NCI-H1417 treated with DMSO at 0.1 percent for 48 hours (cell line): Measurements from ENCODE around the gene PARVA.

Source experiments
- DNase-seq: peaks from one replicate; lab custom pipeline; 2025; lab: John Stamatoyannopoulos, UW

Gene PARVA

DNA sequence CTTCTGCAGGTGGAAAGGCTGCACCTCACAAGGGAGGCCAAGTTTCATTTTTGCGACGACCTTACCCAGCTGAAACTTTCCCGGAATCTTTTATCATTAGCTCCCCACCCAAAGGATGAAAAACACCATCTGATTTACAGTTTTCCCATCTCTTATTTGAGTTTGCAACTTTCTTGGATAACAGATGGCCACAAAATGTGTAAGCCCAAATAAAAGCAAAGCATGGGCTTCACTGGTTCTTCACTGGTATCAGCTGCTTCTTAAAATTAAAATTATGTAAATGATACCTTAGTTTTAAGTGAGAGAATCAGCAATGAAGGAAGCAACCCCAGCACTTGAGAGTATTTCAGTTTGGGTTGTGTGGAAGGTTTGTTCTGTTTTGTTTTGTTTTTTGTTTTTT is 55.8 kb downstream of the PARVA start:
- no peak for DNase-seq

GRCh38 chr11:12433571-12434324 is 56.4 kb downstream of the PARVA start:
- DNase-seq: no peak

DNA sequence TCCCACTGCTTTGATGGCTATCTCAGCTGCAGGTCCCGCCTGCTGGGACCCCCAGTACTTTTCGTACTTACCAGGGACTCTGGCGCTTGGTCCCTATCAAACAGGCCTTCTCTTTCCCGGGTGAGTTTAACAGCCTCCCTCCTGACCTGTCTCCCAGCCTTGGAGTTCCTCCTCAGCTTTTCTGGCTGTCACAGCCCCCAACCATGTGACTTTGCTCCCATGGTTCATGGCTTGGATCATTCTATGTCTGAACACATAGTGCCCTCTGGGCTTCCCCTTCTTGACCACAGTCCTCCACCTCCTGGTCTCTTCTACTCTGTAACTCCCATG is 56.9 kb downstream of the PARVA start:
- DNase-seq: no peak

GRCh38 chr11:12435264-12435663 is 57.9 kb downstream of the PARVA start:
- no peak for DNase-seq

DNA sequence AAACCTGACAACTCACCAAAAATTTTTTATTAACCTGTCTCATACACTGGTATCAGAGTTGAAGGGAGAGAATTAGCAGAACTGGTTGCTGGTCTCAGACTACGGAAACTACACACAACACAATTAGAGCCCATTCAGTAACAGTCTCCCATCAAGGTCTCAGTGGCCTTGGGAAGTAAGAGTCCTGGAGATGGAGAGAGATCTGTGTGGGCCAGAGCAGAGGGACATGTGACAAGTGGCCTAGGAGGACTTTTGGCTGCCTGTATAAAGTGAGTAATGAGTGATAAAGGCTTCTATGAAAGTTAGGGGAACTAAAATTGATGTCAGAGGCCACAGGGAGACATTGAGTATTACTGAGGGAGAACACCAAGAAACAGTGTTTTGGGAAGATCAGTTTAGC is 58.9 kb downstream of the PARVA start:
- DNase-seq: no peak

DNA sequence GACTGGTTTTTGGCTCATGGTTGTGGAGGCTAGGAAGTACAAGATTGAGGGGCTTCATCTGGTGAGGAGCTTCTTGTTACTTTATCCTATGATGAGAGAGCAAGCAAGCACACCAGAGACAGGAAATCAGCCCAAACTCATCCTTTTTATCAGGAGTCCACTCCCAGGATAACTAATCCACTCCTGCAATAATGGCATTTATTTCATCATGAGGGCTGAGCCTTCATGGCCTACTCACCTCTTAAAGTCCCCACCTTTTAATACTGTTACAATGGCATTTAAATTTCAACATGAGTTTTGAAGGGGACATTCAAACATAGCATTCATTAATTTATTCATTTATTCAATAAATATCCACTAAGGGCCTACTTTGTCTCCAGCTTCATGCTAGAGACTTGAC is 60.9 kb downstream of the PARVA start:
- DNase-seq: no peak

GRCh38 chr11:12439615-12440014 is 62.2 kb downstream of the PARVA start:
- no peak for DNase-seq

- no peak for DNase-seq
These were observed 63.2 kb downstream of the PARVA start for GRCh38 chr11:12440565-12440964.

DNA sequence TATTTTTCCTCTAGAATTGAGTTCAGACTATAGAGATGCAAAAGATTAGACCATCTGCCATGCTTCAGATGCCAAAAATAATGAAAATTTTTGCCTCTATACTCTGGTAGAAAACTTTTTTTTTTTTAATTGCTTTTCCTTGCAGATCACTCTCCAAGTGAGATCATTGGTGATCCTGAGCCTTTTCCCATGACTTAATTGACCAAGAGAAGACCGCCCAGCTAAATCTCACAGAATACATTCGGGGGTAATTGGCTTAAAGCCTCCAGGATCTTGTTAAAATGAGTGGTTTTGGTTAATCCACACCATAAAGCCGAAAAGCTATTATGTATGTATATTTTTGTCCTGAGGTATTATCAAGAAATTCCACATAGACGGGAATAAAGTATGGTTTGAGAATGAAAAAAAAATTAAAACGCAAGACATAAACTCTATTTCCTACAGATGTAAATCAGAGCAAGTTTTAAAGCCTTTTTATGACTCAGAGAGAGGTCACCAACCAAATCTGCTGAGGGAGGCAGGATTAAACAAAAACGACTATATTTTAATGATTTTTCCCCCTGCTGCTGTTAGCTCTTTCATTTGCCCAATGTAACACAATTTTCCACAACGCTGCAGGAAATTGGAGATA is 64.0 kb downstream of the PARVA start:
- DNase-seq: no peak

DNA sequence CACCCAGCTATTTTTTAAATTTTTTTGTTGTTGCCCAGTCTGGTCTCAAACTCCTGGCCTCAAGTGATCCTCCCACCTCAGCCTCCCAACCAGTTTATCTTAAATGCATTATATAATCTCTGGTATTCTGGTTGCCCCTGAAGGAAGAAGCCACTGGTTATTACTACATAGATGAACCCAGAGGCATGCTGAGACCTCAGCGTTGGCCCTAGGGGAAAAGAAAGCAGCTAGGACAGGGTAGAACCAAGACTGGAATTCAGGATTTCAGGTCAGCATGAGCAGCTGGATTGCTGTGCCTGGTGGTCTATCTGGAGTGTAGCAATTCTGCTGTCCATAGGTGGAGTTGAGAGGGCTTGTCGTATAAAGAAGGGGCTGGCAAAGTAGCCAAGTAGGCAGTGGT is 67.2 kb downstream of the PARVA start:
- DNase-seq: no peak

DNA sequence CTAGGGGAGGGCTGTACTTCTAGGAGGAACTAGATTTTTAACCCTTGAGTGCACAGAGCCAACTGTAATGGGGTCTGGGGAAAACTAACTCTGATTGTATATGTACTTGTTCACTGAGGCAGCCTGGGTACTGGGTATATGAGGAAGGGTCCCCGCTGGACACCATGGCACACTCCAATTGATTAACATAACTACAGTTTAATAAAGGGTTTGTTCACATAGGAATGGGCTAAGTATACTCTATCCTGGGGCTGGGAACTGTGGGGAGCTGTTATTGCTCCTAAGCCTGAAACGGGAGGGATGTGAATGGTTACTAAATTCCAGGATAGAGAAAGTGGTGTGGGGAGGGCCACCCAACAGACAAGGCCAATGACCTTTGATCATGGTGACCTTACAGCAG is 67.6 kb downstream of the PARVA start:
- DNase-seq: no peak

DNA sequence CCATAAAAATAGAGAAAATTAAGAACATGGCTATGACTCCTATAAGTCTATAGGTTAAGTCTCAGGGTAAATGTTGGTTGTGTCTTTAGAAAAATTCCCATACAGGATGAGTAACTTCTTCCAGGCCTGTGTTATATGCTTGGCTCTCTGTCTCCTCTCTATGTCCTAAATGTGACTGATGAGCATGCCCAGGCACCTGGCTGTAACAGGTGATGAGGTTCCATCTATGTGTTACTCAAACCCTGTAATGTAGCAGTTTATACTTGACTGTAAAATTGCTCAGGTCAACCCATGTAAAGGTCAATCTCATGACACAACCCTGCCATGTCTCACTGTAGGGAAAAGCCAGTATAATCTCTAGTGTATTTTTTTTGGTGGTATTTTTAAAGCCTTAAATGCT is 69.5 kb downstream of the PARVA start:
- DNase-seq: no peak

DNA sequence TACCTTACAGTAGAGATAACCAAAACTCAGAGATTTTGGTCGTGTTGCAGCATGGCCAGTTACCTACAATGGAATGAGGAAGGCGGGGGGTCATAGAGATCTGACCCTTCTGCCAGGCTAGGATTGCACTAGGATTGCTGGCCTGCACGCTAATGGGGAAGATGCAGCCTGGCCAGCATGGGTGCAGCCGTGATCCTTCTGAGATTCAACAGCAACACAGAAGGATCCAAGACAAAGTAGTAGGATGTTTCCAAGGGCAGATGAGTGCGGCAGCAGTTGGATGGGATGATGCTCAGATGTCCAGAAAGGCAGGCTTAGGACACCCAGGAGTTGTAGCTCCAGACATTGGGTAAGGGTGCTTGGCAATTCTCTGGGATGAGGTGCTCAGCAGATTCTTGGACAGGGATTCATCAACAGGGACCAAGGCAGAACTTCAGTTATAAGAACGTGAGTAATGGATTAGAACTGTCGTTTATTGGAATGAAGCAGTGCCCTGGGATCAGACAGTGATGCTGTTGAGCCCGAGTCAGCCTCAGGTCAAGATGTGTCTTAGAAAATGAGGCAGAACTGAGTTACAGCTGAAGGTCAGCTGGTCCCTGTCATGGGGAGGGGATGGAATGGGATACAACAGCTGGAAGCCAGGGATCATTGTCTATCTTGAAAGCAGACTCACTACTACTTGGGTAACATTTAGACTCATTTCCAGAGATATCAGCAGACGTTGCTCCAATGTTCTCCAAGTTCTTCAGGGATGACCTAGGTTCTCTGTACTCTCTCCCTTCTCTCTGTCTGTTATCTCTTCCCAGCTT is 71.0 kb downstream of the PARVA start:
- DNase-seq: no peak

GRCh38 chr11:12449961-12450715 is 72.8 kb downstream of the PARVA start:
- no peak for DNase-seq

DNA sequence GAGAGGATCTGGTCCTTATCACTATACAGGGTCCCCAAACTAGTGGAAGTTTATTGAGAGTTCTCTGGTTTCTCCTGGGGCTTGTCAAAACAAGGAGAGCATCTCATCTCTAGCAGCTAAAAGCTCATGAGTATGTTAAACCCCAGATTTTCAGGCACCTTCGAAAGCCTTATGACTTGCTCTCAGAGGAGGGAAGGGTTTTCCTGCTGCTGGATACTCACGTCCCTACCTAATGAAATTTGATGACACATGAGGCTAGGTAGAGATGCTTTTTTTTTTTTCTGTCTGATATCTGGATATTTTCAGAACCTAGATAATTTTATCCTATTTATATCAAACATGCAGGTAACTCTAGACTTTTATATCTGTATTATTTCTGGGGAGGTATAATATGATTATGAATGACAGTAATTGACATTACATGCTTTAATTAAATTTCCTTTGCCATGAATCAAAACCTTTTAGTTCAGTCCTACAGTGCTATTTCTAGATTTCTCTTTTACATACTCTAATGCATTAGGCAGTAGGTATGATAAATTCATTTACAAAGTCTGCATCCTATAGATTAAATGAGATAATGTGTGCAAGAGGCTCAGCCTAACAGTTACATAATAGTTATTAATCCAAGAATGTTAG is 73.9 kb downstream of the PARVA start:
- DNase-seq: no peak

DNA sequence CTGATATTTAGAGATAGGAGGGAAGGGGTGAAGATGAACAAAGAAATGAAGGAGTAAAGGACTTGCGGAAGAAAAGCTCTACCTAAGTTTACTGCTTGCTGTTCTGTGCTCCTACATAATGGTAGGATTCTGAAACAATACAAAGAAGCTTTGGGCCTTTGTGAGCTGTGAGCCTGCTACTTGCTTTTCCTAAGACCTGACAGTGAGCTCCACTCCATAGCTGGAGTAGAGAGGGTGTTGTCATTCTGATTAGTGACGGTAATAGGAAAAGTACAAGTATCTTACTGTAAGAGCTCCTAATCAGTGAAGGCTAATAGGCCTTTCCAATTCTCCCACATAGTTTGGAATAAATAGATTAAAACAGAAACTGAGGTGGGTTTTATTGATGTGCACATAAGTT is 75.9 kb downstream of the PARVA start:
- DNase-seq: no peak

GRCh38 chr11:12454782-12455181 is 77.4 kb downstream of the PARVA start:
- DNase-seq: no peak

DNA sequence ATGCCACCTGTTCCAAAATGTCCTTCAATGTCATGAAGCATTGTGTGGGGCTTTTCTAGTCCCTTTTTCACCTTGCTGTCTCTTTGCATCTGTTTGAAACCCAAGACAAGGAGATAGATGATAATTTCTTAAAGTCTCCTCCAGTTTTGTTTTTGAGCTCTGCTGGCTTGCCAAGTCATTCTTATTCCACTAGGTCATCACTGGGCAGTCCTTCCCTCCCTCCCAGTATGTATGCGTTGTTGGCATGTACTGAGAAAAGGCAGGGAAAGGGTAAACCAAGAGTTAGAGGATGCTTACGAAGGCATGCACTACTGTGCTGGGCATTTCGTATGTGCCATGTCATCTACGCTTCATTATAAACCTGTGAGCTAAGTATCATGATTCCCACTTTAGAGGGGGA is 78.6 kb downstream of the PARVA start:
- no peak for DNase-seq

DNA sequence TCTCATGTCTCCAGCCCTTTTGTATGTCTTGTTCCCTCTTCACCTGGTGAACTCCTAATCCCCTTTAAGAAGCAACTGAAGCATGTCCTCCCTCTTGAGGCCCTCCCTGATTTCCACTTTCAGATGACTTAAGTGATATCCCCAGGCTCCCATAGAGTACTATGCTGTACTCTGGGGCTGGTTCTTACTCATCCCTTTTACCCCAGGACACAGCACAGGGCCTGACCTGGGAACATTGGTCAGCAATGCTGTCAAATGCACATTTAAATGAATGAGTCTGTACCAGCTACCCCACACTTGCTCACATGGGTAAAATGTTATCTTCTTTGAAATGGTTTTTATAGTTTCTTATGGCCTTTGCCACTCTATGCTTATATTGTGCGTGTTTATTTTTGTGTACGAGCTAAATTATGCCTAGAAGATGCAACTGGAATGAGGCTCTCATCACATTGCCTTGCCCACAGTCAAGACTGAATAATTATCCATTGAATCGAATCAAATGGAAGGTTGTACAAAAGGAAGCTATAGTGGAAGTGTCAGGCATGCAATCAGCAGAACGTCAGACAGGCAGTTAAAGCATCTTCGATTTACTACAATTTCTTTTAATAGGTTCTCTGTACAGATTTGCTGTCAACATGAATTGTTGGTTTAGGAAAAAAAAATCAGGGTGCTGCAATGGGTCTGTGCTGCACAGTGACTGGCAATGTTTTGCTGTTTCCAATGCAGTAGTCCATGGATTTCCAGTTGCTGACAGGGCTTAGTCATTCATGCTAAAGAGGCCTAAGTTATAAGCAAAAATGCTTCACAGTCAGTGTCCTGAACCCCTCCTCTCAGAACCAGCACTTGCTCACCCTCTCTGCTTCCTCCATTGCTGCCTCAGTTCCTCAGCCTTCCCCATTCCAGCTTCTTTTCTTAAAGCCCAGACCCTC is 79.5 kb downstream of the PARVA start:
- DNase-seq: no peak

GRCh38 chr11:12458042-12458441 is 80.7 kb downstream of the PARVA start:
- no peak for DNase-seq

GRCh38 chr11:12459374-12459773 is 82.0 kb downstream of the PARVA start:
- DNase-seq: no peak
